Measurements from ENCODE around the gene ADGRG6.

ADGRG6 gene

GRCh38 chr6:142401838-142402237, 100.0 kb downstream of the ADGRG6 start:
- no peak for DNase-seq (ENCODE audit: low read depth)
- H3K4me3 ChIP-seq (ENCODE audit: low read depth, low read length) = no peak overlapping the region
- no peak for TF ChIP-seq CTCF (conservative IDR thresholded peaks at IDR 0.05; ENCODE audit: low read depth, low read length)

GRCh38 chr6:142404751-142405150, 102.9 kb downstream of the ADGRG6 start:
- no peak overlapping the region for H3K4me3 ChIP-seq (ENCODE audit: low read depth, low read length)
- TF ChIP-seq CTCF (conservative IDR thresholded peaks at IDR 0.05; ENCODE audit: low read depth, low read length) = no peak
- DNase-seq (ENCODE audit: low read depth) = no peak

GRCh38 chr6:142406131-142406530, 104.3 kb downstream of the ADGRG6 start:
- peak; percentile 41 for DNase-seq (ENCODE audit: low read depth)
- TF ChIP-seq CTCF (conservative IDR thresholded peaks at IDR 0.05; ENCODE audit: low read depth, low read length) = no peak
- no peak overlapping the region for H3K4me3 ChIP-seq (ENCODE audit: low read depth, low read length)

GRCh38 chr6:142407685-142408273, 106.0 kb downstream of the ADGRG6 start:
- H3K4me3 ChIP-seq (ENCODE audit: low read depth, low read length) = no peak overlapping the region

GRCh38 chr6:142408409-142408808, 106.6 kb downstream of the ADGRG6 start:
- TF ChIP-seq CTCF (conservative IDR thresholded peaks at IDR 0.05; ENCODE audit: low read depth, low read length) = no peak
- peak; percentile 21 for DNase-seq (ENCODE audit: low read depth)
- no peak overlapping the region for H3K4me3 ChIP-seq (ENCODE audit: low read depth, low read length)

More at GRCh38 chr6:142407685-142408273, 106.0 kb downstream of the ADGRG6 start:
- DNase-seq (ENCODE audit: low read depth) = no peak
- no peak for TF ChIP-seq CTCF (conservative IDR thresholded peaks at IDR 0.05; ENCODE audit: low read depth, low read length)

DNA sequence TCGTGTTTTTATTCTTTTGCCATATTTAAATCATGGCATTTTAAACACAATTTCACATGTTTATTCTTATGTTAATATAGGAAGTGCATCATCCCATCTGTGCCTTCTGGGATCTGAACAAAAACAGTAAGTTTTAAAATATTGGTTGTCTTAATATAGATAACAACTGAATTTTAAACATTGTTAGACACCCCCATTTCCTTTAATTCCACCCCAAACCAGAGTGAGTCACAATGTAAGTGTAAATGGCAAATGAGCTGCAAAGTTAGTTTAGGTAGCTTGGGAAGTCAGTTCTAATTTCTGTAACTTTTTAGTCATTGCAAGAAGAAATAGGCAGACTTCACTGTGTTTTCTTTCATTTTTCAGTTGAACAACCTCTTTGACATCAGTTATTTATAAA, 108.0 kb downstream of the ADGRG6 start:
- H3K4me3 ChIP-seq (ENCODE audit: low read depth, low read length) = no peak overlapping the region
- TF ChIP-seq CTCF (conservative IDR thresholded peaks at IDR 0.05; ENCODE audit: low read depth, low read length) = no peak
- no peak for DNase-seq (ENCODE audit: low read depth)

- no peak for TF ChIP-seq CTCF (conservative IDR thresholded peaks at IDR 0.05; ENCODE audit: low read depth, low read length)
- no peak for DNase-seq (ENCODE audit: low read depth)
- no peak overlapping the region for H3K4me3 ChIP-seq (ENCODE audit: low read depth, low read length)
These were observed 109.3 kb downstream of the ADGRG6 start for GRCh38 chr6:142411145-142411544.

All from choroid plexus epithelial cell (primary cell).